ENCODE data around the gene YWHAQ. TPM values are rescaled to one million over a fixed set of nuclear protein-coding genes. Genes with fewer than 3 reads are reported as not detected.
A peak's percentile ranks its signal among the peaks of the same experiment; 100 is the strongest.
"Not testable (repeated sequence)": the region's sequence is repeated elsewhere in the genome, so short reads cannot be mapped to it uniquely, and the experiment has no call there.

The YWHAQ gene
- total and polyA plus RNA-seq, 9 donors: 103 to 249 (median 203) TPM

DNA sequence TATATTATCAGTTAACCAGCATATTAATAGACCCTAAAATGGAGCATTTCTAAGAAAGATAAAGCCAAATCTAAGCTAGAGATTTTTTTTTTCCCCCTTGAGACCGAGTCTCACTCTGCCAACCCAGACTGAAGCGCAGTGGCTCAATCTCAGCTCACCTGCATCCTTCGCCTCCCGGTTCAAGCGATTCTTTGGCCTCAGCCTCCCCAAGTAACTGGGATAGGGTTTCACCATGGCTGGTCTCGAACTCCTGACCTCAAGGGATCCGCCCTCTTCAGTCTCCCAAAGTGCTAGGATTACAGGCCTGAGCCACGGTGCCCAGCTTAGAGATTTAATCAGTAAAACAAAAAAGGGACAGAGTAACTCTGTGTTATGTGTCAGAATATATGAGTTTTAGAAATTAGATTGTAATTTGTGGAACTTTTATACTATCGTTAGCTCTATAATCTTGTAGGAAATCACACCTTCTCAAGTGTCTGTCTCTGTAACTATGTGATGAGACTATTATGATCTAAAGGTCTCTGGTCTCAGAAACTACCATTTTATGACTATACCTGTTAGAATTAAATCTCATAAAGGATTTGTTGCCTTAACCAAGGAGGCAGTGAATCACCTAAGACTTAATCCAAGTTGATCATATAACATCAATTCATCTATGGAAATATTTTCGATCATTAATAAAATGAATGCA, 34.0 kb downstream of the YWHAQ start:
- WGBS (ENCODE audit: insufficient coverage): 94% methylated on average over 7 of the region's 10 CpGs
- peaks cover 3% of the 10 kb centered on the region for H3K4me1 ChIP-seq (ENCODE audit: control insufficient read depth, insufficient read depth, low read length)
- no peak overlapping the region for H3K27ac ChIP-seq (ENCODE audit: low read length)
- peaks cover 21% of the 10 kb centered on the region for H3K9me3 ChIP-seq (replicated peaks; ENCODE audit: control insufficient read depth, low read depth, low read length)
- H3K36me3 ChIP-seq (ENCODE audit: control insufficient read depth, insufficient read depth, low read length): peaks cover 25% of the 10 kb centered on the region
- DNase-seq: no peak
- no peaks in the 10 kb centered on the region for H3K27me3 ChIP-seq (ENCODE audit: control insufficient read depth, insufficient read depth, low read length)
- no peak overlapping the region for H3K4me3 ChIP-seq (ENCODE audit: low read length)

DNA sequence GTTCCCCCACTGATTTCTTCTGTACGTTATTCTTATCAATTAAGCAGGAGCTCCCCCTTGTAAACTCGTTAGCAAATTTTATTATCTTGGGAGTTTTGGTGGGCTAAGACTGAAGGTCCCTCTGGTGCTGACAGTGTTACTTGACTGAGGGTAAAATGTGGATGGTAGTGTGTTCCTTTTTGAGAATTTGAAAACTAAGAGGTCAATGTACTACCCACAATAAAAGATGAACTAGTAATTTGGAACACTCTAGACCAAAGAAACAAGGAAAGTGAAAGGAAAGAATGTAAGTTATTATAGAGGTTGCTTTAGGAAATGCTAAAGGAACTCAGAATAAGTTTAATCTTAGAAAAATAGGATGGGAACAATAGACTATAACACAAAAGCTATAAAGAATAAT, 35.1 kb downstream of the YWHAQ start:
- peaks cover 22% of the 10 kb centered on the region for H3K36me3 ChIP-seq (ENCODE audit: control insufficient read depth, insufficient read depth, low read length)
- H3K9me3 ChIP-seq (replicated peaks; ENCODE audit: control insufficient read depth, low read depth, low read length): peaks cover 20% of the 10 kb centered on the region
- peaks cover 3% of the 10 kb centered on the region for H3K4me1 ChIP-seq (ENCODE audit: control insufficient read depth, insufficient read depth, low read length)
- WGBS (ENCODE audit: insufficient coverage): no CpG with 5 or more reads among the region's 2 CpGs
- H3K27me3 ChIP-seq (ENCODE audit: control insufficient read depth, insufficient read depth, low read length): no peaks in the 10 kb centered on the region
- H3K27ac ChIP-seq (ENCODE audit: low read length): no peak overlapping the region
- H3K4me3 ChIP-seq (ENCODE audit: low read length): no peak overlapping the region
- no peak for DNase-seq

DNA sequence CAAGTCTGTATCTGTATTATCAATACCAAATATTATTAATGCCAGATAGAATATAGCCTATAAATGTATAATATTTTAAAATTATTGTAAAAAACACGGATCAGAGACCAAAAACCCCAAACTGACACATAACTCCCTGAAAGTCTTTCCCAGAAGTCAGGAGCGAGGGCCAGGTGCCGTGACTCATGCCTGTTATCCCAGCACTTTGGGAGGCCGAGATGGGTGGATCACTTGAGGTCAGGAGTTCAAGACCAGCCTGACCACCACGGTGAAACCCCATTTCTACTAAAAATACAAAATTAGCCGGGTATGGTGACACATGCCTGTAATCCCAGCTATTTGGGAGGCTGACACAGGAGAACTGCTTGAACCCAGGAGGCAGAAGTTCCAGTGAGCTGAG, 35.5 kb downstream of the YWHAQ start:
- Histone ChIP-seq H3K36me3 (ENCODE audit: control insufficient read depth, insufficient read depth, low read length) (peaks cover 17% of the 10 kb centered on the region), H3K9me3 (replicated peaks; ENCODE audit: control insufficient read depth, low read depth, low read length) (peaks cover 17% of the 10 kb centered on the region)
- H3K27ac ChIP-seq (ENCODE audit: low read length); H3K4me1 ChIP-seq (ENCODE audit: control insufficient read depth, insufficient read depth, low read length); H3K4me3 ChIP-seq (ENCODE audit: low read length); H3K27me3 ChIP-seq (ENCODE audit: control insufficient read depth, insufficient read depth, low read length); DNase-seq: not testable (repeated sequence)
- no CpG with 5 or more reads among the region's 6 CpGs for WGBS (ENCODE audit: insufficient coverage)

DNA sequence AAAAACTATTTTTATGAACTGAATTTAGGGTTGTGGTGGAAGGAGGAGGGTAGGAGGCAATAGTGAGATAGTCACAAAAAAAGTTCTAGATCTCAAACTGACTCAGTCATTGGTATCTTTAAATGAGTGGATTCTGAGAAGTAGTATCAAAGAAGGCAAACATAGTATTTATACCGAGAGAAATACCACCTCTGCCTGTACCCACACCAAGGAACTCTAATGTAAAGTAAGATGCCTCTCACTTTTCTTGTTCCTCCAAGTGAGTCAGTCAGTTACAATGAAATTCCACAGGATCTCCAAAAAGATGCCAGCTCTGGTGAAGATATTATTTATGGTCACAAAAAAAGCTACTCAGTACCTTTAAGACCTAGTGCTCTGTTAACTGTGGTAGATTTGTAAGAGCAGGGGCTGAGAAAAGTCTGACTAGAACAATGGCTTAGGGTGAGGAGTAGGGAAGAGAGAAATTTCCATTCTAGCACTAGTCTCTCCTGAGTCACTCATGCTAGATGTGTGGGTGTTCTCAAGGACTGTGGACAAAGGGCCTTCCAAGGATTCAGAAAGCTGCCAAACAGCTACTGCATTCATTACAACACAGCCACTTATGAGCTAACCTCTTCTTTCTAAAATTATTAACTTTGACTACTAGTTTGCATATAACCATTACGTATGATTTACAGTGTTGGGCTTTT, 36.3 kb downstream of the YWHAQ start:
- H3K4me1 ChIP-seq (ENCODE audit: control insufficient read depth, insufficient read depth, low read length): peaks cover 3% of the 10 kb centered on the region
- WGBS (ENCODE audit: insufficient coverage): no CpG with 5 or more reads among the region's 2 CpGs
- H3K4me3 ChIP-seq (ENCODE audit: low read length): no peak overlapping the region
- H3K27me3 ChIP-seq (ENCODE audit: control insufficient read depth, insufficient read depth, low read length): no peaks in the 10 kb centered on the region
- peaks cover 9% of the 10 kb centered on the region for H3K9me3 ChIP-seq (replicated peaks; ENCODE audit: control insufficient read depth, low read depth, low read length)
- H3K27ac ChIP-seq (ENCODE audit: low read length): no peak overlapping the region
- H3K36me3 ChIP-seq (ENCODE audit: control insufficient read depth, insufficient read depth, low read length): peaks cover 17% of the 10 kb centered on the region
- peak; percentile 51 for DNase-seq

DNA sequence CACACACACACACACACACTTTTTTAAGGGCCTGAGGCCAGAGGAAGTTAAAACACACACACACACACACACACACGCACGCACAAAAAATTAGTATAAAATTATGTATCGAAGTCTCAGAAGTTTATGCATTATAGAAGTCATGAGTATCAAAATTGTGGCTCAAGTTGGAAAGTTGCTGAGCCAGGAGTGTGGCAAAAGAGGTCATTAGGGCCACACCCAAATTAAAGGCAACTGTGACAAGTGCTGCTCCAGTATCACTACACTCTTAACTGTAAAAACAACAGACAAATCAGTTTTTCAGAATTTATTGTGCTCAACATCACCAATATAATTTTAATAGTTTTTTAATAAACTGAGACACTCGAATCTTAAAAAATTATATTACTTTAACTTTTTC, 36.9 kb downstream of the YWHAQ start:
- DNase-seq: no peak
- whole genome bisulfite sequencing (ENCODE audit: insufficient coverage): no CpG with 5 or more reads among the region's 4 CpGs
- no peaks in the 10 kb centered on the region for H3K27me3 ChIP-seq (ENCODE audit: control insufficient read depth, insufficient read depth, low read length)
- H3K9me3 ChIP-seq (replicated peaks; ENCODE audit: control insufficient read depth, low read depth, low read length): peaks cover 3% of the 10 kb centered on the region
- H3K36me3 ChIP-seq (ENCODE audit: control insufficient read depth, insufficient read depth, low read length): peaks cover 18% of the 10 kb centered on the region
- no peak overlapping the region for H3K27ac ChIP-seq (ENCODE audit: low read length)
- H3K4me1 ChIP-seq (ENCODE audit: control insufficient read depth, insufficient read depth, low read length): peaks cover 3% of the 10 kb centered on the region
- no peak overlapping the region for H3K4me3 ChIP-seq (ENCODE audit: low read length)

DNA sequence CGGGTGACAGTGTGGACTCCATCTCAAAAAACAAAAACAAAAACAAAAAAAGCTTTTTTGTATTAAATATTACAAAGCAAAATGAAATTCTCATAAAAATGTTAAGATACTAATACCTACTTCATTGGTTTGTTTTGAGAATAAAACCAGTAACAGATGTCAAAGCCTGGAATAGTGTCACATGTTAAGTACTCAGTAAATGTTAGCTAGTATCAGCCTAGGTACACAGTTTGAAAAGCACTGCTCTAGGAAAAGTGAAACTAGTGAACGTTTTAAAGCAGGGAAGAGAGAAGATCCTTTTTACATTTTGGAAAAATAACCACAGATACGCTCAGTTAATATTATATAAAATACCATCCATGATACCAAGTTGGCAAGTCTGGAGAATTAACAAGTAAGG, 38.1 kb downstream of the YWHAQ start:
- no peaks in the 10 kb centered on the region for H3K27me3 ChIP-seq (ENCODE audit: control insufficient read depth, insufficient read depth, low read length)
- H3K27ac ChIP-seq (ENCODE audit: low read length): no peak overlapping the region
- no CpG with 5 or more reads among the region's 3 CpGs for WGBS (ENCODE audit: insufficient coverage)
- no peak overlapping the region for H3K4me3 ChIP-seq (ENCODE audit: low read length)
- peaks cover 21% of the 10 kb centered on the region for H3K36me3 ChIP-seq (ENCODE audit: control insufficient read depth, insufficient read depth, low read length)
- H3K9me3 ChIP-seq (replicated peaks; ENCODE audit: control insufficient read depth, low read depth, low read length): no peaks in the 10 kb centered on the region
- DNase-seq: no peak
- peaks cover 3% of the 10 kb centered on the region for H3K4me1 ChIP-seq (ENCODE audit: control insufficient read depth, insufficient read depth, low read length)

DNA sequence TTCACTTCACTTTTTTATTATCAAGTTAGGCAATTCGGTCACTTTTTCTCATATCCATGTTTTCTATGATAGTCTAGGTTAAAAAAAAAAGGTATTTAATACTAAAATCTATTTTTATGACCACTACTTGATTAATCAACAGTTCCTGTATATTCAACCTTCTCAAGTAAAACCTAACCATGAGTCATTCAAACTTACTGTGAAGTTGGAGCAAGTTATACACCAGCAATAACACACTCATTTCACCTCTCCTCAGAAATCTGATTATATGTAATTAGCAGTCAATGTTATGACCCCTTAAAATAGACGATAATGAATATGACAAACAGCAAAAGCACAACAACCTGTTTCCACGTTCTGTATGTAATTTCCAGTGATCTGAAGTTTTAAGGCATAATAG, 40.2 kb downstream of the YWHAQ start:
- H3K36me3 ChIP-seq (ENCODE audit: control insufficient read depth, insufficient read depth, low read length): peaks cover 28% of the 10 kb centered on the region
- WGBS (ENCODE audit: insufficient coverage): no CpG with 5 or more reads among the region's 3 CpGs

DNA sequence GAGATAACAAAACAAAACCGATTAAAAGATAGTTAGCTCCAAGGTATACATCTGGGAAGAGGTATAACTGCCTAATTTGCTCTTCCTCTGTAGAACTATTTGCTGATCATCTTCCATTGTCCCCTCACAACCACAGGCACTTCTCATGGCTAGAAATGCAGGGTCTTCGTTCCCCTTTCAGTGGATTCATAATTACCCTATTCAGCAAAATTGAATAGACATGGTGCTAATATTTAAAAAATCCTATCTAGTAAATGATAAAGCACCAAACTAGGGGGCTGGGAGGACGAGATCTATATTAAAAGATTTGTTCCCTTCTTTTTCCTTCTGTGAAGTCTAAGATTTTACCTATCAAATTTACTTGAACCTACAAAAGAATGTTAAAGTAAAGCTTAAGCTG, 44.3 kb downstream of the YWHAQ start:
- H3K9me3 ChIP-seq (replicated peaks; ENCODE audit: control insufficient read depth, low read depth, low read length): no peaks in the 10 kb centered on the region
- no peaks in the 10 kb centered on the region for H3K4me1 ChIP-seq (ENCODE audit: control insufficient read depth, insufficient read depth, low read length)
- no peak for DNase-seq
- no peak overlapping the region for H3K27ac ChIP-seq (ENCODE audit: low read length)
- H3K36me3 ChIP-seq (ENCODE audit: control insufficient read depth, insufficient read depth, low read length): peaks cover 37% of the 10 kb centered on the region
- no peak overlapping the region for H3K4me3 ChIP-seq (ENCODE audit: low read length)
- WGBS (ENCODE audit: insufficient coverage): no CpG with 5 or more reads among the region's 3 CpGs
- no peaks in the 10 kb centered on the region for H3K27me3 ChIP-seq (ENCODE audit: control insufficient read depth, insufficient read depth, low read length)

More for the DNA sequence above, 40.2 kb downstream of the YWHAQ start:
- Histone ChIP-seq H3K27me3 (ENCODE audit: control insufficient read depth, insufficient read depth, low read length) (no peaks in the 10 kb centered on the region), H3K27ac (ENCODE audit: low read length) (no peak overlapping the region), H3K4me3 (ENCODE audit: low read length) (no peak overlapping the region), H3K4me1 (ENCODE audit: control insufficient read depth, insufficient read depth, low read length) (peaks cover 2% of the 10 kb centered on the region), H3K9me3 (replicated peaks; ENCODE audit: control insufficient read depth, low read depth, low read length) (no peaks in the 10 kb centered on the region)
- no peak for DNase-seq

DNA sequence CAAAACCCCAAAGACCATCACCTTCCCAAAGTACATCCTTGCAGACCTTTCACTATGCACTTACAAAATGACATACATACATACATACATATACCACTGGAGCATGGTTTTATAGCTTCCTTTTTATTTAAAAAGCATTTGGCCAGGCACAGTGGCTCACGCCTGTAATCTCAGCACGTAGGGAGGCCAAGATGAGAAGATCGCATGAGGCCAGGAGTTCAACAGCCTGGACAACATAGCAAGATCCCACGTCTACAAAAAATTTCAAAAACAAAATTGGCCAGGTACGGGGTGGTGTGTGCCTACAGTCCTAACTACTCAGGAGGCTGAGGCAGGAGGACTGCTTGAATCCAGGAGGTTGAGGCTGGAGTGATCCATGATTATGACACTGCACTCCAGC, 45.3 kb downstream of the YWHAQ start:
- 80% methylated on average over 2 of the region's 5 CpGs for WGBS (ENCODE audit: insufficient coverage)

DNA sequence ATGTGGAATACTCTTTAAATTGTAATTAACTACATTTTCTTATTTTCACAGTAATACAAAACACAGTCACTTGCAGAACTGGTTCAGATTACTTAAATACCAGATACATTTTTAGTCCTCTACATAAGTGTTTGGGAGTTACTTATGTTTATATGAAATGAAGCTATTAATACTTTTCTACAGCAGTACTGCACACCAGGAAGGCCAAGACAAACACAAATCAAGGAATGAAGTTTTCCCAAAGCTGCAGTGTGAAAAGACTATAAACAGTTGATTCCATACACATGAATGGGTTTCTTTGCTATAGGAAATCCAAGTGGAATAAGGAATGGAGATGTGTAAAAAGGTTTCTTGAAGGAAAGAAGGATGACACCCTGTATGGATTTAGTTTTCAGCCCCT, 45.9 kb downstream of the YWHAQ start:
- not testable (repeated sequence) for DNase-seq

More for the DNA sequence above, 45.3 kb downstream of the YWHAQ start:
- Histone ChIP-seq H3K4me3 (ENCODE audit: low read length) (no peak overlapping the region), H3K27me3 (ENCODE audit: control insufficient read depth, insufficient read depth, low read length) (no peaks in the 10 kb centered on the region), H3K9me3 (replicated peaks; ENCODE audit: control insufficient read depth, low read depth, low read length) (no peaks in the 10 kb centered on the region), H3K27ac (ENCODE audit: low read length) (no peak overlapping the region), H3K36me3 (ENCODE audit: control insufficient read depth, insufficient read depth, low read length) (peaks cover 37% of the 10 kb centered on the region), H3K4me1 (ENCODE audit: control insufficient read depth, insufficient read depth, low read length) (no peaks in the 10 kb centered on the region)
- DNase-seq: no peak

More for the DNA sequence above, 45.9 kb downstream of the YWHAQ start:
- not testable (repeated sequence) for H3K4me1 ChIP-seq (ENCODE audit: control insufficient read depth, insufficient read depth, low read length); H3K9me3 ChIP-seq (replicated peaks; ENCODE audit: control insufficient read depth, low read depth, low read length); H3K27me3 ChIP-seq (ENCODE audit: control insufficient read depth, insufficient read depth, low read length); H3K27ac ChIP-seq (ENCODE audit: low read length); H3K4me3 ChIP-seq (ENCODE audit: low read length)
- H3K36me3 ChIP-seq (ENCODE audit: control insufficient read depth, insufficient read depth, low read length): peaks cover 39% of the 10 kb centered on the region

All from muscle of leg (tissue), 11 donors.